Right lobe of liver (tissue), 6 donors: ENCODE results near the gene LGI2. TPM values are rescaled to one million over a fixed set of nuclear protein-coding genes. Genes with fewer than 3 reads are reported as not detected.

Experiments
- ATAC-seq, 4 donors: fragments of 200-7000 bp; cut with Tn5 transposase; one replicate each; pipeline ENCODE4 v1.9.1; 2020; ENCODE audit warnings: mild to moderate bottlenecking in 4 of 4, moderate library complexity in 4 of 4
- DNase-seq, 3 donors: peaks; one replicate each; pipeline ENCODE4 v3.0.0-alpha.2; 2020
- H3K27ac ChIP-seq, 3 donors: fragments of 200-600 bp; one replicate each; pipeline ENCODE4 v1.8.0; 2022
- H3K27me3 ChIP-seq, 2 donors: fragments of 200-600 bp; one replicate each; pipeline ENCODE4 v1.8.0; 2022
- H3K36me3 ChIP-seq, 4 donors: fragments of 200-600 bp; sonication (generic) in 1 of 4; one replicate each; pipeline versions ENCODE4 v1.5.1 to v1.8.0; 2017 to 2022; ENCODE audit warnings: control low read depth in 1 of 4
- H3K4me1 ChIP-seq, 4 donors: fragments of 200-600 bp; sonication (generic) in 1 of 4; one replicate each; pipeline versions ENCODE4 v1.5.1 to v1.8.0; 2017 to 2022; ENCODE audit warnings: control low read depth in 1 of 4
- H3K4me3 ChIP-seq, 3 donors: fragments of 200-600 bp; one replicate each; pipeline ENCODE4 v1.8.0; 2022
- H3K9me3 ChIP-seq, 4 donors: fragments of 200-600 bp; sonication (generic) in 1 of 4; one replicate each; pipeline versions ENCODE4 v1.5.1 to v1.8.0; 2017 to 2022; ENCODE audit warnings: control low read depth in 1 of 4
- CTCF ChIP-seq, 4 donors: fragments of 200-600 bp in 3 of 4; fragments of 450-650 bp in 1 of 4; IDR thresholded peaks; one replicate each; pipeline versions ENCODE4 v1.5.1 to v1.8.0; 2016 to 2022; ENCODE audit warnings: antibody characterized with exemption in 4 of 4, mild to moderate bottlenecking in 2 of 4
- POLR2A ChIP-seq: fragments of 450-650 bp; IDR thresholded peaks from one replicate; pipeline ENCODE4 v1.6.1; 2017; ENCODE audit warnings: antibody characterized with exemption, mild to moderate bottlenecking
- WGBS: methylation state at CpG from one replicate; pipeline ENCODE4 v1.1.6; 2018; ENCODE audit warnings: low coverage, low lambda C conversion rate; ENCODE audit not compliant: insufficient coverage; ENCODE audit errors: missing lambda C conversion rate; 5-methylcytosine and 5-hydroxymethylcytosine counted together
- intact Hi-C, 2 donors: fragments of 100-400 bp; cut with DNase I; formaldehyde crosslinking; loops; one replicate each; pipeline versions ENCODE4 v1.11.2 to v1.14.1; 2022
- total RNA-seq, 6 experiments: library from RNA; depleted of rRNA in 2 of 6; stranded (reverse); fragments of >200 nt in 2 of 6; fragmentation: NEBNext Ultra II Directional in 3 of 6; extraction: Animal tissue kit (Norgen Biotek cat#: 25700) in 3 of 6; gene quantifications; one replicate each; pipeline versions ENCODE4 v1.1.0 to v1.2.4, GENCODE V29; 2016 to 2023
- donor health status: DM: no; HTN: yes; CAD: no.
- donor health status: DM: no; HTN: no; CAD: no.
- donor health status: DM: no; HTN: no; CAD: no.
- donor health status: DM: no; HTN: yes; CAD: no.
- donor health status: DM: no; HTN: yes; CAD: no.

The LGI2 gene
- total RNA-seq, 6 experiments from 2014 or later, result 0.05 to 0.38 (median 0.22) TPM; not detected in 2

DNA sequence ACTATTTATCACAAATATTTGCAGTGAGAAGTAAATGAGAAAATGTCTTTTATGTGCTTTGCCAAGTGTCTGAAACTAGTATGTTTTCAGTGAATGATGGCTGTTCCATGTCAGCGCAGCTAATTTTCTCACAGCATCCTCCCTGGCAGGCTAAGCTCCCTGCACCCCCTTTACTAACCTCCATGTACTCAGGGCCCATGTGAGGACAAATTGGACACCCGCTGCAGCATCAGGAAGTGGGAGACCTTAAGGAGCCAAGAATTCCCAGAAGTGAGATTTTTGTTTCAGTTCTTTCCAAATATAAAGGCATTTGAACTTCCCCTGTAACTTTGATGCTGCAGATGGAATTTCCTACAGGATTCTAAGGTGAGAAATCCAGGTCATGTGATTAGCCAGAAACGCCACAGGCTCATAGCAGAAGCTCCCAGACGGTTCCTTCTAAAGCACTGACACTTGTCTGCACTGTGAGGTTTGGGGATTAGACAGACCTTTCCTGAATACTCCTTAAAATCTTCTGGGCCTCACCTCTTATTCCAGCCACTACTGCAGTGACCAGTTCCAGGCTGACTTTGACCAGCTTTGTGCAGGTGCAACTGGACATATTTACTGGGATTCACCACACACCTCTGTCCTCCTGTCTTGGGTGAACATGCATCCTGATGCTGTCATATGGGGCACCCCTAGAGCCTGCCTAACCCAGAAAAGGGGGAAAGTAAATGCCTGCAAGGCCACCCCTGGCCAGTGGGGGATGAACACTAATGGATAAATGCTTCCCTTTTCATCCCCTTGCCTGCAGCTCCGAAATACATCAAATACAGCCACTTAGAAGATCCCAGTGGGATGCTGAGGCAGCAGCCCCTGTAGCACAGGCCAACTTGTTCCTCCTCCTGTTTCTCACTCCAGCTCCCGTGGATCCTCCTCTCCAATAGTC lies 45.9 kb downstream of the LGI2 start:
- 62% methylated on average over 5 of the region's 6 CpGs for WGBS
- intact Hi-C loops, result no loop called here
- no peak overlapping the region for H3K4me3 ChIP-seq
- H3K27me3 ChIP-seq, result no peaks in the 10 kb centered on the region
- H3K36me3 ChIP-seq, result no peaks in the 10 kb centered on the region
- TF ChIP-seq POLR2A (no peak), CTCF (IDR thresholded peaks at IDR 0.05) (no peak)
- H3K9me3 ChIP-seq, result no peaks in the 10 kb centered on the region
- H3K27ac ChIP-seq, result no peak overlapping the region
- H3K4me1 ChIP-seq, result peaks cover 0 to 3% (median 0%) of the 10 kb centered on the region in 4 donors
- ATAC-seq, result no peak
- no peak for DNase-seq

DNA sequence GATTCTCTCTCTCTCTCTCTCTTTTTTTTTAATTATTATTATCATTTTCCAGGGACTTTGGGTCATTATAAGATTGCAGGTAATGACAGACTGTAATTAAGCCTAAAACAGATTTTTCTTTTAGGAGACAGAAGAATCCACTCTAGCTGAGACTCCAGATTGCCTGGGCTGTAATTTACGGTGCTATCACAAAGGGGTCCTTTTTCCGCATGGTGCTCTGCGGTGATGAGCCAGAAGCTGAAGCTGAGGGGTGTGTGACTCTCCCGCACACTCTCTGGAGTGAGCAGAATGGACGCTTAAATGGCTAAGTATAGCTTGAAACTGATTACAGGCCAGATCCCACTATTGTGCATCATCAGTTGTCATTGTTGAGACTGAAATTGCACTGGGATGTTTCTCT lies 50.0 kb downstream of the LGI2 start:
- H3K9me3 ChIP-seq, result no peaks in the 10 kb centered on the region
- DNase-seq, result no peak
- no peak for ATAC-seq
- no peak overlapping the region for H3K4me3 ChIP-seq
- H3K4me1 ChIP-seq, result peaks cover 0 to 6% (median 0%) of the 10 kb centered on the region in 4 donors
- intact Hi-C loops, result no loop called here
- no peaks in the 10 kb centered on the region for H3K36me3 ChIP-seq
- WGBS, result 84% methylated on average over 5 of the region's 5 CpGs
- TF ChIP-seq CTCF (IDR thresholded peaks at IDR 0.05) (no peak), POLR2A (no peak)
- H3K27ac ChIP-seq, result no peak overlapping the region
- H3K27me3 ChIP-seq, result no peaks in the 10 kb centered on the region

- WGBS, result 9% methylated on average over 17 of the region's 17 CpGs
- Histone ChIP-seq H3K4me1 (peaks cover 0 to 6% (median 0%) of the 10 kb centered on the region in 4 donors), H3K4me3 (peak overlapping the region in 1 of 3 donors; percentile 6), H3K9me3 (no peaks in the 10 kb centered on the region), H3K27ac (peak overlapping the region; percentile 40 to 66 (median 45)), H3K27me3 (no peaks in the 10 kb centered on the region), H3K36me3 (no peaks in the 10 kb centered on the region)
- ATAC-seq, result peak; percentile 84 to 88 (median 87)
- no peak for TF ChIP-seq POLR2A
- TF ChIP-seq CTCF (IDR thresholded peaks at IDR 0.05), result peak; percentile 79 to 89 (median 86)
- intact Hi-C loops, result no loop called here
- peak in 1 of 3 donors; percentile 60 for DNase-seq
Measured at GRCh38 chr4:24980064-24980690, 50.6 kb downstream of the LGI2 start.

DNA sequence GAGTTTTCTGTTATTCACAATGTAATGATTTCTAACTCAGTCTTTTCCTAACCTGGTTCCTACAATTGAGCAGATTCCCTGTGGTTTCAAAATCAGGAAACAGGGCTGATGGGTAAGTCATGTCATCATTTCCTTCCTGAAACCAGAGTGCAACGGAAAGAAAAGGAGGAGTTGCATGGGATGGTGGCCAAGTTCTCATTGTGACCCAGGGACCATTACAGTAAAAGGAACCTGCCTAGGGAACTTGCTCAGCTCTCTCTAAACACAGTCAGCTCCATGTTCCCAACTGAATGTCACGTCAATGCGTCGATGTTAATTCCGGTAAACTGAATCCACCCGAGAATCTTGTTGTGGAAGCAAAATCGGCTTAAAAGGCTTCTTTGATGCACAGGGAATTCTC lies 51.2 kb downstream of the LGI2 start:
- no peaks in the 10 kb centered on the region for H3K36me3 ChIP-seq
- TF ChIP-seq CTCF (IDR thresholded peaks at IDR 0.05) (no peak), POLR2A (peak; percentile 52)
- H3K4me3 ChIP-seq, result peak overlapping the region in 1 of 3 donors; percentile 6
- H3K9me3 ChIP-seq, result no peaks in the 10 kb centered on the region
- H3K27me3 ChIP-seq, result no peaks in the 10 kb centered on the region
- peak in 2 of 3 donors; percentile 35 to 60 for DNase-seq
- intact Hi-C loops, result no loop called here
- peak; percentile 78 to 89 (median 86) for ATAC-seq
- peaks cover 0 to 6% (median 0%) of the 10 kb centered on the region in 4 donors for H3K4me1 ChIP-seq
- H3K27ac ChIP-seq, result peak overlapping the region; percentile 42 to 66 (median 45)
- 86% methylated on average over 7 of the region's 7 CpGs for WGBS
